Neural progenitor cell (in vitro differentiated cells): Measurements from ENCODE around the gene MYMX.

Source experiments
- EZH2 ChIP-seq: fragments of 200-600 bp; sonication (generic); IDR thresholded peaks from 2 replicates; pipeline ENCODE4 v1.6.1; 2017; ENCODE audit warnings: antibody characterized with exemption, mild to moderate bottlenecking, moderate library complexity
- TF ChIP-seq, protein P1 (sequence below): fragments of 200-600 bp; sonication (generic); IDR thresholded peaks from 2 replicates; pipeline ENCODE4 v1.5.1; 2017; ENCODE audit warnings: antibody characterized with exemption, mild to moderate bottlenecking

DNA sequence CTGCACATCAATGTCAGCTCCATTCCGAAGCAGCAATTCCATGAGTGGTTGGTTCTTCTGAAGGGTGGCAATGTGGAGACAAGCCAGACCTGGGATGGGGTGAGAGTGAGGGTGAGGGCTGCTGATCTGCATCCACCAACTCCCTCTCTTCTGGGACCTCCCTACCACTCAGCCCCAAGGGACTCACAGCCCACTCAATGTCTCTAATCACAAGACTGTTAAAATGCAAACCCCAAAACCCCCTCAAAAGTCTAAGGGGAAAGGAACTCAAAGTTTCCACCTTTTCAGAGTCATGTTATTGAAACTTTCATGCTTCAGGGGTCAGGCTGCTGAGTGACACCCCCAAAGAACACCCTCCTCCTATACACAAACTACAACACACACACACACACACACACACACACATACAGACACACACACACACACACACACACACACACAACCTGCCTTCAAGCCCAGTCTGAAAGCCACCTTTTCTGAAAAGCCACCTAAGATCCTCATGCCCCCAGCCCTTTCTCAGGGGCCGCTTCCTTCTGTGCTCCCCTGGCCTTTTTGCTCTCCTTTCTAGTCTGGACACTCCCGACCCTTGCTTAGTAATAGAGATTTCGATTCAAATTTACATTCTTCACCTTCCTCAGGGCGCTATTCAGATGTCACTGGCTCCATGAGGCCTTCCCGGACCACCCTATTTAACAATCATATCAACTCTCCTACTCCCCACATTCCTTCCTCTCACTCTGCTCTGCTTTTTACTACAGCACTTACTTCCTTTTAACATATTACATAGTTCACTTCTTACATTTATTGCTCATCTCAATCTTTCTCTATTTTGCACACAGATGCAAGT lies 43.9 kb downstream of the MYMX start:
- TF ChIP-seq, protein P1, sequence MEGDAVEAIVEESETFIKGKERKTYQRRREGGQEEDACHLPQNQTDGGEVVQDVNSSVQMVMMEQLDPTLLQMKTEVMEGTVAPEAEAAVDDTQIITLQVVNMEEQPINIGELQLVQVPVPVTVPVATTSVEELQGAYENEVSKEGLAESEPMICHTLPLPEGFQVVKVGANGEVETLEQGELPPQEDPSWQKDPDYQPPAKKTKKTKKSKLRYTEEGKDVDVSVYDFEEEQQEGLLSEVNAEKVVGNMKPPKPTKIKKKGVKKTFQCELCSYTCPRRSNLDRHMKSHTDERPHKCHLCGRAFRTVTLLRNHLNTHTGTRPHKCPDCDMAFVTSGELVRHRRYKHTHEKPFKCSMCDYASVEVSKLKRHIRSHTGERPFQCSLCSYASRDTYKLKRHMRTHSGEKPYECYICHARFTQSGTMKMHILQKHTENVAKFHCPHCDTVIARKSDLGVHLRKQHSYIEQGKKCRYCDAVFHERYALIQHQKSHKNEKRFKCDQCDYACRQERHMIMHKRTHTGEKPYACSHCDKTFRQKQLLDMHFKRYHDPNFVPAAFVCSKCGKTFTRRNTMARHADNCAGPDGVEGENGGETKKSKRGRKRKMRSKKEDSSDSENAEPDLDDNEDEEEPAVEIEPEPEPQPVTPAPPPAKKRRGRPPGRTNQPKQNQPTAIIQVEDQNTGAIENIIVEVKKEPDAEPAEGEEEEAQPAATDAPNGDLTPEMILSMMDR, result no peak
- TF ChIP-seq EZH2, result no peak
